Keratinocyte (primary cell): ENCODE measurements around the gene TSHZ1.

ENCODE experiments used
- CTCF ChIP-seq, 3 experiments: IDR thresholded peaks in 1 of 3; conservative IDR thresholded peaks in 1 of 3; optimal IDR thresholded peaks in 1 of 3; 2 replicates in 2 of 3; 3 replicates in 1 of 3; pipeline versions ENCODE3 to v1.5.1; 2011; ENCODE audit warnings: low read length in 3 of 3, mild to moderate bottlenecking in 3 of 3, moderate library complexity in 2 of 3, control low read depth in 1 of 3, inconsistent platforms in 1 of 3; ENCODE audit not compliant: insufficient read depth in 2 of 3; ENCODE audit errors: extremely low read depth in 1 of 3
- EZH2 ChIP-seq: IDR thresholded peaks from one replicate; pipeline ENCODE4 v1.6.1; 2012; ENCODE audit warnings: inconsistent platforms, mild to moderate bottlenecking, low read length, moderate library complexity

DNA sequence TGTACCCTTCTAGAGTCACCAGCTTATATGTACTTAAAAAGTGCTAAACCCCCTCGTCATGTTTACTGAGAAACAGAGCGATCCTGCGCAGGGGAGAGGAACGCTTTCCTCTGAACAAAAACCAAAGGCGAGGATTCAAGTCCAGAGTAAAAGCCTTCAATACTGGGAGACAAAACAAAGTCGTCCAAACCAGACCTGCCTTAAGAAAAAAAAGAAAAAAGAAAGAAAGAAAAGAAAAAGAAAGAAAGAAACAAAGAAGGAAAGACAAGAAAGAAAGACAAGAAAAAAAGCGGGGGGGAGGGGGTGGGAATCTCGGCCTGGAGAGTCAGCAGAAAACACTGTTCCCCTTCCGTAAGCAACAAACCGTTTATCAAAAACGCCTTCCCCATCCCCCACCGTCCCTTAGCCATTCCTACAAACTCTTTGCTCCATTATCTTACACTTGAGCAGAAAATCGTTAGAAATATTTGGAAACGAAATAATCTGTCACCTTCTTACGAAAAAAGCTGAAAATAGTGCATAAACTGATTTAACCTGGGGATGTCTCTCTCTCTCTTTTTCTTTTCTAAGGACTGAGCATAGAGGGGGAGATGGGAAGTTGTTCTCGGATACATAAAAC, 5.0 kb upstream of the TSHZ1 start:
- TF ChIP-seq EZH2 = no peak
- no peak for TF ChIP-seq CTCF (optimal IDR thresholded peaks at IDR 0.05 in 1 of 3, IDR thresholded peaks at IDR 0.05 in 1 of 3, conservative IDR thresholded peaks at IDR 0.05 in 1 of 3; ENCODE audit: extremely low read depth in 1 of 3, insufficient read depth in 2 of 3, low read length in 3 of 3)
